Measurements from ENCODE around the gene CR2.
"Not testable (repeated sequence)": the region's sequence is repeated elsewhere in the genome, so short reads cannot be mapped to it uniquely, and the experiment has no call there.

CR2 gene

DNA sequence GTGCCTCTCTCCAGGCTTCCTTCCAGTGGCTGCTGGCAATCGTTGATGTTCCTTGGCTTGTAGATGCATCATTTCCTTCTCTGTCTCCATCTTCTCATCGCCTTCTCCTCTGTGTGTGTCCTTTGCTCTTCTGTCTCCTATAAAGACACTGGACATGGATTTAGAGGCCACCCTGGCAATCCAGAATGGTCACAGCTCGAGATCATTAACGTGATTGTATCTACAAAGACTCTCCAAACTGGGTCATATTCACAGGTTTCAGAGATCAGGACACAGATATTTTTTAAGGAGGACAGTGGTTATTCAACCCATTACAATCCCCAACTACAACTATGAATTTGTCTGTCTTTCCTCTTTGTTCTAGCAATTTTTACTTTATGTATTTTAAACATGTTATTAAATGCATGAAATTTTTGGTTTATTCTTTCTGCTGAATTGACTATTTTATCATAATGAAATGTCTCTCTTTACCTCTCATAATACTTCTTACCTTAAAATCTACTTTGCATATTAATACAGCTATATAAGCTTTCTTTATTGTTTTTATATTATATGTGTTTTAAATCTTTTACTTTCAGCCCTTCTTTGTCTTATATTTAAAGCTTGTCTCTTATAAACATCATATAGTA is 64.6 kb downstream of the CR2 start:
- TF ChIP-seq CTCF (IDR thresholded peaks at IDR 0.05; ENCODE audit: borderline replicate concordance, insufficient read depth, low read depth, low read length), result no peak
- H3K4me3 ChIP-seq (ENCODE audit: low read depth, low read length), result no peak overlapping the region

GRCh38 chr1:207519505-207520399 is 65.6 kb downstream of the CR2 start:
- H3K4me3 ChIP-seq (ENCODE audit: low read depth, low read length), result no peak overlapping the region
- no peak for TF ChIP-seq CTCF (IDR thresholded peaks at IDR 0.05; ENCODE audit: borderline replicate concordance, insufficient read depth, low read depth, low read length)

GRCh38 chr1:207520400-207521345 is 66.5 kb downstream of the CR2 start:
- not testable (repeated sequence) for H3K4me3 ChIP-seq (ENCODE audit: low read depth, low read length)

- not testable (repeated sequence) for H3K4me3 ChIP-seq (ENCODE audit: low read depth, low read length)
These were observed 71.1 kb downstream of the CR2 start for GRCh38 chr1:207525239-207525638.

DNA sequence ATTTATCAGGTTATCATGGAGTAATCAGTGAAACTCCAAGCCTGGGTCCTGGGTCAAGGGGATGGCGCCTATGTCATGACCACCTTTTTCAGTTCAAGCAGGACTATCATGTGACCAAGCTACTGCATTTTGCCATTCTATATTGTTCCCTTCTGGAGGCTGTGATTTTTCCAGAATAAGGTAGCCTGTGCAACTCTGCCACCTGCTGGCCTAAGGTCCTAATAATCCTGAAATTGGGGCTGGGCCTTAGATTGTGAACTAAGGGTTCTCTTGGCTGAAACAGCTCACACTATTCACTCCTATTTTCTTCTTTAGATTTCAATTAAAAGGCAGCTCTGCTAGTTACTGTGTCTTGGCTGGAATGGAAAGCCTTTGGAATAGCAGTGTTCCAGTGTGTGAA is 74.3 kb downstream of the CR2 start:
- H3K4me3 ChIP-seq (ENCODE audit: low read depth, low read length), result not testable (repeated sequence)

GRCh38 chr1:207536263-207536662 is 82.1 kb downstream of the CR2 start:
- H3K4me3 ChIP-seq (ENCODE audit: low read depth, low read length), result not testable (repeated sequence)
